ENCODE data around the gene STN1.

Gene STN1

GRCh38 chr10:103917302-103918052, 507 bp downstream of the STN1 start:
- TF ChIP-seq CTCF (IDR thresholded peaks at IDR 0.05): no peak

GRCh38 chr10:103916876-103917275, 1.1 kb downstream of the STN1 start:
- TF ChIP-seq CTCF (IDR thresholded peaks at IDR 0.05): no peak

- TF ChIP-seq CTCF (IDR thresholded peaks at IDR 0.05): no peak
These were observed 1.7 kb downstream of the STN1 start for GRCh38 chr10:103916254-103916653.

- TF ChIP-seq CTCF (IDR thresholded peaks at IDR 0.05): no peak
These were observed 2.2 kb downstream of the STN1 start for GRCh38 chr10:103915796-103916195.

GRCh38 chr10:103912759-103913158, 5.2 kb downstream of the STN1 start:
- no peak for TF ChIP-seq CTCF (IDR thresholded peaks at IDR 0.05)

GRCh38 chr10:103911021-103911459, 6.9 kb downstream of the STN1 start:
- no peak for TF ChIP-seq CTCF (IDR thresholded peaks at IDR 0.05)

- TF ChIP-seq CTCF (IDR thresholded peaks at IDR 0.05): no peak
These were observed 7.5 kb downstream of the STN1 start for GRCh38 chr10:103910442-103911012.

Measured in LNCAP (cell line).